ENCODE results near the gene FBXO31.

The FBXO31 gene

DNA sequence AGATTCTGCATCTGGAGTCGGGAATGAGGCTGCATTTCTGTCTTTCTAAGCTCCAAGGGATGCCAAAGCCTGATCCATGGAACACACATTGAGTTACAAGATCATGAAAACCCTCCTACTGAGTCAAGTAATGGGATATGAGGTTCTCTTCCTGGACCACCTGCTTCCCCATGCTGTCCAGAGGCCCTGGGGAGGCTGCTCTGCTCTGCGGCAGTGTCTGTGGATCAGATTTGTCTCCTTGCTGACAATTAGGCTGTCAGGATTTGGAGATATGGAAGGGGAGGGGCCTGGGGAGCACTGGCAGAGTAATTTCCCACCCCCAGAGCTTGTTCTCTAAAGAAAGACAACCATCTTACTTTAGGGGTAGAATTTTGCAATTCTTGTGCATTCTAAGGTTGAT is 99.4 kb downstream of the FBXO31 start:
- no peak for DNase-seq (ENCODE audit: low read depth in 2 of 2)

DNA sequence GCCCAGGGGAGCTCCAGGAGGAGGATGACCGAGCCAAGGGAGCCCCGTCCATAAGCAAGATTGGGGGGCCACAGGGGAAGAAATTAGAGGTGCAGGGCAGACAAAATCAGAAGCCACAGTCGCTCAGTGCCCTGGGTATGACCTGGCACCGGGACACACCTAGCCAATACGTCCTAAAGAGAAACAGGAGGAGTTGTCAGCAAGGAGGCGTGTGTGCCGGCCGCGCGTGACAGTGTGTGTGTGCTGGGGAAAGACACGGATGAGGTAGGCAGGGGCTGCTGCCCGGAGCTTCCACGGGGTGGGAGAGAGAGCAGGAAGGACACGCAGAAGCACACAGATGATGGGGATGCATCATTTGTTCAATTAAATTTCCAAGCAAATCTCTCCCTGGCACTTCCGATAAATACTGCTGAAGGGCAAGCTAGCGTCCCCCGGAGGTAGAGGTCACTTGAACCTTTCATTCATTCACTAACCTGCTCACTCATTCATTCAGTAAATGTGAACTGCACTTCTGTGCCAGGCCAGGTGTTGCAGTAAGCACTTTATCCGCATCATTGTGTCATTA is 104.4 kb downstream of the FBXO31 start:
- DNase-seq (ENCODE audit: low read depth in 2 of 2) = no peak

DNA sequence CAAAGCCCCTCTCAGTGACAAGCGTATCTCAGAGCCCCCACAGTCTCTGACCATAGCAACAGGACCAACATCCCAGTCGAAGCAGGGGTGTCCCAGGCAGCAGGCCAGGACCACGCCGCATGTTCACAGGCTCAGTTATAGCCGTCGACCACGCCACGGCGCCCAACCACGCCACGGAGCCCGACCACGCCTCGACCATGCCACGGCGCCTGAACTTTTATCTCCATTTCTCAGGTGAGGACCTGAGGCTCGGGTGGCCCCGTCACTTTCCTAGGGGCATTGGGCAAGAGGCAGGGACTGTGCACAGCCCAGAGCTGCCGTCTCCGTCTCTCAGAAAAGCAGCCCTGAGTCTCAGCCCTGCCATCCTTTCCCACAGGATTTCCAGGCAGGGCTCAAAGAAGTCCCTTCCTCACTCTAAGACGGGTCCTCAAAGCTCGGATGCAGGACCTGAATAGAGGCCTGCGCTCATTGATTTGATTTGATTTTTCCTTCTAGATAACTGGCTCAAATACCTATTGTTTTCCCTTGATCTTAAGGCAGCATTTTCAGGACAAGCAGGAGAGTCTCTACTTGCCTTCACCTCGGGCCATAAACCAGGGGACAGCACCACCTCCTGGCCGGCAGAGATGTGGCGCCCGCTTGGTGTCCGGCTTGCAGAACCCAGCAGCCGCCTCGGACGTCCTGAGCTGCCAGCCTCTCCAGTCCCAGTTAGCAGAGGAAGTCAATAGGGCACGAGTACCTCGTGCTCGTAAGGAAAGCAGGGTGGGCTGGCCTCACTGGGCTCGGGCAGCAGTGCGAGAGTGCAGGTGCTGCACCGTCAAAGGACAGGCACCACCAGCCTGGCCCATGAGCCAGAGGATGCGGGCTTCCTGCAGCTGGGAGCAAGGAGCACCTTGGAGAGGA is 105.1 kb downstream of the FBXO31 start:
- DNase-seq (ENCODE audit: low read depth in 2 of 2) = peak; percentile 34 to 44

All from stimulated activated CD8-positive, alpha-beta memory T cell treated with anti-CD3 and anti-CD28 coated beads, Interleukin-2, amount 100 ng/mL, for 48 hours (primary cell).